ENCODE data around the gene IPO13.

Gene IPO13

GRCh38 chr1:44013949-44014348, 67.2 kb downstream of the IPO13 start:
- DNase-seq = no peak

- no peak for DNase-seq
Measured at GRCh38 chr1:44014365-44015104, 67.8 kb downstream of the IPO13 start.

- DNase-seq = no peak
Measured at GRCh38 chr1:44015206-44015605, 68.5 kb downstream of the IPO13 start.

DNA sequence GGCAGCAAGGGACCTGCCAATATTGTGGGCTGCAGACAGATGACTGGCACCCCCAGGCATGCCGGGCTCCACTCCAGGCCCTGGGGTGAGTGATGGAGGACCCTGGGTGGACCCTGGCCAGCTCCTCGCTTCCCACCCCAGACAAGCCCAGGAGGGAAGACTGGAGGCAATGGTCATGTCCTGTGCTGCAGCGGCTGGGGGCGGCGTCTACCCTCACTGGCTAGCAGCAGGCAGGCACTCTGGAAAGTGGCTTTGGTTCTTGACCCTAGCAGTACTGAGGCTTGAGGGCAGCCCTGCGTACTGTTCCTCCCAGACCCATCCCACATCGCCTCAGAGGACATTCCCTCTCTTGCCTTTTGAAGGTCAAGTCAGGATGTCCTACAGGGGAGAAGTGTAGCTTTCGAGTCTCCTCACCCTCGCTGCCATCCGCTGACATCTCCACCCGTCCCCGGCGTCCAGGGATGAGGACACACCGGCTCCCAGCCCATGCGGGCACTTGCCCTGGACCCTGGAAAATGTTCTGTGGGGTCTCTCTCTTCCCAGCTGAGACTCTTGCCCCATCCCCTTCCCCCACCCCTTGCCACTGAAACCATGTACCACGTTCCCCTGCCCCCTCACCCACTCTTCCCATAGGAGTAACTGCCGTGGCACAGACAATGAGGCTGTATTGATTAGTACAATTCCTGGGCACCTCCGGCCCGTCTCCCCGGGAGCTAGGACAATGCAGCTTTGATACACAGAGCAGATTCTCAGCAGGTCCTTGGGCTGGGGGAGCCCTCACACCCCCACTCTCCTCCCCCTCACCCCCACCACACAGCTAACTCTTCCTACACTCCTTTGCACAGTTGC, 69.5 kb downstream of the IPO13 start:
- no peak for DNase-seq

DNA sequence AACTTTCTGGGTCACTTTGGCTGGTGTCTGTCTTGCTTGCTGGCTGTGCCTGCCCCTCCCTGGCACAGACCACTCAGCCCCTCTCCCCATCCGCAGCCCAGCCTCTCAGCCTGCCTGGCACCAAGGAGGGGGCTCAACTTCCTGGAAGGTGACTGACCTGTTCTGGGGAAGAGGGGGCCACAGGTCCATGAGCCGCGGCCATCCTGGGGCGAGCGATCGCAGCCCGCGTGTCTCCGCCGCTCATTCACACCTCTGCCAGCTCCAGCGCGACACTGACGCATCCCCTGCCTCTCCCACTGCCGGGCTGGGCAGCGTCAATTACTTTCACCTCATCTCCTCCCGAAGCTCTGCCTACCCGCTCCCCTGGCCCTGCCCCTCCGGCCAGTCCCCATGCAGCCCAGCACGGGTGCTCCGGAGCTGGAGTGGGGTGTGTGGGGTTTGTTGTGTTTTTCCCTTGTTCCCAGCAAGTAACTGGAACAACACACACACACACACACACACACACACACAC, 70.2 kb downstream of the IPO13 start:
- no peak for DNase-seq

Data from NCI-H774 (cell line).